Endothelial cell of umbilical vein (primary cell): ENCODE results near the gene STX12.

ENCODE experiments used
- EZH2 ChIP-seq: IDR thresholded peaks from 2 replicates; pipeline ENCODE4 v1.6.1; 2012; ENCODE audit warnings: borderline replicate concordance, low read depth, mild to moderate bottlenecking, moderate library complexity, low read length, inconsistent platforms; ENCODE audit not compliant: severe bottlenecking
- GATA2 ChIP-seq: IDR thresholded peaks from 2 replicates; pipeline ENCODE4 v1.7.0; 2011; ENCODE audit warnings: low read depth, mild to moderate bottlenecking, moderate library complexity, mixed read lengths, low read length; ENCODE audit not compliant: insufficient read length, insufficient read depth
- MAX ChIP-seq: IDR thresholded peaks from 2 replicates; pipeline ENCODE4 v1.6.1; 2011; ENCODE audit not compliant: insufficient read depth, insufficient read length
- POLR2A ChIP-seq: IDR thresholded peaks from 2 replicates; pipeline ENCODE4 v1.6.1; 2012; ENCODE audit warnings: low read depth, mild to moderate bottlenecking, control low read depth, low read length
- POLR2AphosphoS5 ChIP-seq: IDR thresholded peaks from 2 replicates; pipeline ENCODE4 v1.6.1; 2012; ENCODE audit warnings: low read depth, mild to moderate bottlenecking, control low read depth, low read length, moderate library complexity; ENCODE audit not compliant: insufficient read depth
- TF ChIP-seq, protein P1 (sequence below), 2 donors: IDR thresholded peaks; 1 replicate in 1 of 2; 2 replicates in 1 of 2; pipeline ENCODE4 v1.5.1; 2011; ENCODE audit warnings: low read length in 2 of 2, mild to moderate bottlenecking in 2 of 2, moderate library complexity in 2 of 2, control low read depth in 1 of 2, inconsistent platforms in 1 of 2, low read depth in 1 of 2; ENCODE audit not compliant: insufficient read depth in 1 of 2; ENCODE audit errors: extremely low read depth in 1 of 2

DNA sequence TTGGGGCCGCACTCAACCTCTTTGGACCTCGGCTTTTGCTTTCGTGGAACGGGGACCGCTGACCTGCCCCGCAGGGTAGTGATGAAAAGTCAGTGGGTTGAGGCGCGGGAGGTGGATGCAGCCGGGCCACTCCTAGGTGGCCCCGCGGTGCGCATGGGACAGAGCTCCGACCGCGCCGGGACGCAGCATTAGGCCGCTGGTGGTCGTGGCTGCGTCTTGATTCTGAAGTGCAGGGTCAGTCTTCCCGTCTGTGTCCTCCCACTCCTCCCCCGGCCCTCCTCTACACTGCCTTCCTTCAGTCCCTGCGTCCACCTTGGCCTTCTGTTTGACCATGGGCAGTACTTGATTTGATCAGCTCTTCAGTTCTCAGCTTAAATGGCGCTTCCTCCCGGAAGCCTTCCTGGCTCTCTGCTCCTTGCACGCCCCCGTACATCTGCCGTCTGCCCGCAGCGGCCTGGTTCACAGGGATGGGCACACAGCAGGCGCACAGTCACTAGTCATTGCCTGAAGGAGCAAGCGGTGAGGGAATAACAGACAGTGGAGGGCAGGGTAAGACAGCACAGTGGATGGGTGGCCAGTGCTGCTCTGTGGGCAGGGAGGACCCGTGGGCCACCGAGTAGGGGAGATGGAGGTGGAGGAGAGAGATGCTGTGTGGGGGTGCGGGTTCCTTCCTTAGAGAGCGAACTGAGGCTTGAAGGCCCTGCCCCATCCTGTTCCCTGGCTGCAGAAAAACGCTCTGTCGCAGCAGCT lies 100.0 kb downstream of the STX12 start:
- TF ChIP-seq POLR2A (peak; percentile 4), GATA2 (no peak), EZH2 (no peak), POLR2AphosphoS5 (no peak), MAX (no peak)
- TF ChIP-seq, protein P1, sequence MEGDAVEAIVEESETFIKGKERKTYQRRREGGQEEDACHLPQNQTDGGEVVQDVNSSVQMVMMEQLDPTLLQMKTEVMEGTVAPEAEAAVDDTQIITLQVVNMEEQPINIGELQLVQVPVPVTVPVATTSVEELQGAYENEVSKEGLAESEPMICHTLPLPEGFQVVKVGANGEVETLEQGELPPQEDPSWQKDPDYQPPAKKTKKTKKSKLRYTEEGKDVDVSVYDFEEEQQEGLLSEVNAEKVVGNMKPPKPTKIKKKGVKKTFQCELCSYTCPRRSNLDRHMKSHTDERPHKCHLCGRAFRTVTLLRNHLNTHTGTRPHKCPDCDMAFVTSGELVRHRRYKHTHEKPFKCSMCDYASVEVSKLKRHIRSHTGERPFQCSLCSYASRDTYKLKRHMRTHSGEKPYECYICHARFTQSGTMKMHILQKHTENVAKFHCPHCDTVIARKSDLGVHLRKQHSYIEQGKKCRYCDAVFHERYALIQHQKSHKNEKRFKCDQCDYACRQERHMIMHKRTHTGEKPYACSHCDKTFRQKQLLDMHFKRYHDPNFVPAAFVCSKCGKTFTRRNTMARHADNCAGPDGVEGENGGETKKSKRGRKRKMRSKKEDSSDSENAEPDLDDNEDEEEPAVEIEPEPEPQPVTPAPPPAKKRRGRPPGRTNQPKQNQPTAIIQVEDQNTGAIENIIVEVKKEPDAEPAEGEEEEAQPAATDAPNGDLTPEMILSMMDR (IDR thresholded peaks at IDR 0.05; ENCODE audit: extremely low read depth in 1 of 2, insufficient read depth in 1 of 2, low read depth in 1 of 2, low read length in 2 of 2), result no peak
